Hematopoietic multipotent progenitor cell treated with erythropoietin and hydrocortisone succinate and interleukin-3 and kit ligand, for 6 days (in vitro differentiated cells): ENCODE results near the gene HELZ.
"Not testable (repeated sequence)": the region's sequence is repeated elsewhere in the genome, so short reads cannot be mapped to it uniquely, and the experiment has no call there.

Experiments
- DNase-seq: peaks from one replicate; pipeline ENCODE4 v3.0.0-alpha.2; 2015

HELZ gene

DNA sequence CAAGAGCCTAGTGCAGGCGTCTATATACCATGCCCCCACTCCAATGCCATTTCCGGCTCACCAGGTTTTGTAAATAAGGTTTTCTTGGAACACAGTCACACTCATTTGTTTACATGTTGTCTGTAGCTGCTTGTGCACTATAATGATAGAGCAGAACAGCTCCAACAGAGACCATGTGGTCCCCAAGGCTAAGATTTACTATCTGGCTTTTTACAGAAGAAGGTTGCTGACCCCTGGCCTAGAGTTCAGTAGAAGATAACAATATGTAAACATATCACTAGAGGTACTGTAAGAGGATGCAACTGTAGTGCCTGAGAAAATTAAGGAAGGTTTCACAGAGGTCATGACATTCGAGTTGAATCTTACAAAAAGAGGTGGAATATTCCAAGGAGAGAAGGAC, 134.4 kb downstream of the HELZ start:
- DNase-seq: no peak

DNA sequence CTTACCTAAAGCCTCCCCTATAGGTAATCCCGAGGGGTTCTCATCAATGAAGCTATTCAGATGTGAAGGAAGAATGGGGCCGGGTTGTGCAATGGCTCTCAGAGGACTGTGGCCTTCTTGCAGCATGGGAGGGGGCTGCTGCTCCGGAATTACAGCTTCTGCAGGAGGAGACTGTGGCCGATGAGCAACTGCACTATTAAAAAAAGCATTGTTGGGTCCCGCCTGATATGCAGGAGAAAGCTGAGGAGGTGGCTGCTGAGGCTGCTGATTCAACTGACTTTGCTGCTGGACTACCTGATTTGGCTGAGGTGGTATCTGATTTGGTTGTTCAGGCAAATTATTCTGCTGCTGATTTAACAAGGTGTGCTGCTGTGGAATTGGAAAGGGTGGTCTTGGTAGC, 135.9 kb downstream of the HELZ start:
- no peak for DNase-seq

DNA sequence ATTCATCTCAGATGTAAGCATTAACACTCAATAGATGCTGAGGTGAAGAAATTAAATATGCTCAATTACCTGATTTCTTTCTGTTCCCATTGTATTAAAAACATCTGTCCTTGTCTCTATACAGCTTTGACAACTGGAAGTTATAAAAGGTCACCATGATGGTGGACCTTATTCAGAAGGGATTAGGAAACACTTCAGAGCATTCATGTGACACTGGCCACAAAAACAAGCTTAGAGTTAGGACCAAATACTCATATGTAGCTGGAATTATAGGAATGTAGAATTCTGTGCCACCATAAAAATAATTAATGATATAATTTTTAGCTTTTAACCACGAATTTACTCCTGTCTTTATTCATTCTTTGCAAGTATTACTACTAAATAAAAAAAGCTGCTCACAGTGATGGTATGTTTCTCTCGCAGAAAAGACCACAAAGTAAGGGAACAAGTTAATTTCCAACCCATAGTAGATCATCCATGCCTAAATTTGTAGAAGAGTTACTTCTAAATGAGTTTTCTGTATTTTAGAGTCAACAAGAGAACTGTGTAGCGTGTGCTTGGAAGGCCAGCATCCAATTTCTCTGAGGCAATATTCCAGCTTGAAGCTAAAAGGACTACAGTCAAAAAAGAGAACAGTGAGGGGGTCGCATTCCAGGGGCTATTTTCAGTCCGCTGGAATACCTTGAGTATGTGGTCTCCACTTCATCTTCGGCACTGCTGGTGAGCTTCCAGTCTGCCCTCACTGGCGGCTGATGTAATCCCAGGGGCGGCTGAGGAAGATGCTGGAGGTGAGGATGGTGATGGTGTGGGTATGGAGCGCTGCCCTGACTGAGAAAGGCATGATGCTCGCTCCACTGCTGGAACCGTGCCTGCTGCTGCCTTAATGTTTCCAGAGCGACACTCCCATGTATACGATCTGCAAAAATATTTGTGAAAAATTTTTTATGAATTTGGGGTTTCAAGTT, 136.9 kb downstream of the HELZ start:
- no peak for DNase-seq

DNA sequence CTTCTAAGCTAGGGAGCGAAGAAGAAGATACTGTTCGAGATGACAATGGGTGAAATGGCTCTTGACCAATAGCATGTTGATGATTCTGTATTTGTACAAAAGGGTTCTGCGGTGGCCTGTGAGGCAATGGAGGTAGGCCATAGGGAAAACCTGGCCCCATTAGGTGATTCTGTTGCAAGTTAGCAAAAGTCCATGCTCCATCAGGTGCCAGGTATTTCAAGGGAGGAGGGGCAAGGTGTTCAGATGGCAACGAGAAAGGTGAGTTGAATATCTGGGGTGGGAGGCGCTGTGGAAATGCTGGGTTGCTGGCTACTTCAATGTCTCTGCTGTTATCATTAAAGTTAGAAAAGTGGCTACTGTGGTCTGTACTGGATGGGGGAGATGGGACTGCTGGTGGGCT, 137.8 kb downstream of the HELZ start:
- no peak for DNase-seq

DNA sequence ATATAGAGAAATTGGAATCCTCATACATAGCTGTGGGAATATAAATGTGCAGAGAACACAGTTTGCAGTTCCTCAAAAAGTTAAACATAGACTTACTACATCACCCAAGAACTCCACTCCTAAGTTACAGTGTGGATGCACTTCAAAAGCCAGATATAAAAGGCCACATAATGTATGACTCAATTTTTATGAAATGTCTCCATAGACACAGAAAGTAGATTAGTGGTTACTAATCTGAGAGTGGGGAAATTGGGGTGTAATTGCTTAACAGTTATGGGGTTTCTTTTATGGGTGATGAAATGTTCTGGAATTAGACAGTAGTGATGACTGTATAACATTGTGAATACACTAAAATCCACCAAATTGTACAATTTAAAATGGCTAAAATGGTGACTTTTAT, 139.8 kb downstream of the HELZ start:
- peak; percentile 49 for DNase-seq

DNA sequence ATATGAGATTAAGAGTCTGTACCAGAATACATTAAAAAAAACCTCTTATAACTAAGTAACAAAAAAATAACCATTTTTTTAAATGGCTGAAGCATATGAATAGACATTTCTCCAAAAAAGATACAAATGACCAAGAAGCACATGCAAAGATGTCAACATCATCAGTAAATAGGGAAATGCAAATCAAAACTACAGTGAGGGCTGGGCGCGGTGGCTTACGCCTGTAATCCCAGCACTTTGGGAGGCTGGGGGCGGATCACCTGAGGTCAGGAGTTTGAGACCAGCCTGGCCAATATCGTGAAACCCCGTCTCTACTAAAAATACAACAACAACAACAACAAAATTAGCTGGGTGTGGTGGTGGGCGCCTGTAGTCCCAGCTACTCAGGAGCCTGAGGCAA, 140.4 kb downstream of the HELZ start:
- DNase-seq: not testable (repeated sequence)

DNA sequence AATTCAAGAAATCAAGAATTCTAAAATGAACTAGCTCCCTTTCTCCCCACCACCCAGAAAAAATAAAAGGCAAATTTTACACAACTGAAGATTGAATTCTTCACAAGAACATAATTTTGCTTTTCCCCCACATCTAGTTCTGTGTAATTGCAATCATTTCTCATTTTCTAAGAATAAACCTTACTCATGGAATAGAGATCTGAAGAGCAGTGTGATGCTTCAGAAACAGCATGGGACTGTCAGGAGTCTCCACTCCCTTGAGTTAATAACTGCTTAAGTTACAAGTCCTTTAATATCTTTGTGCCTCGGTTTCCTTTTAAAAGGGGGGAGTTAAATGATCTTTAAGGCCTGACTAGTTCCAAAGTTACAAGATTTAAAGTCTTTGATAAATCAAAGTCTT, 147.0 kb downstream of the HELZ start:
- DNase-seq: no peak

DNA sequence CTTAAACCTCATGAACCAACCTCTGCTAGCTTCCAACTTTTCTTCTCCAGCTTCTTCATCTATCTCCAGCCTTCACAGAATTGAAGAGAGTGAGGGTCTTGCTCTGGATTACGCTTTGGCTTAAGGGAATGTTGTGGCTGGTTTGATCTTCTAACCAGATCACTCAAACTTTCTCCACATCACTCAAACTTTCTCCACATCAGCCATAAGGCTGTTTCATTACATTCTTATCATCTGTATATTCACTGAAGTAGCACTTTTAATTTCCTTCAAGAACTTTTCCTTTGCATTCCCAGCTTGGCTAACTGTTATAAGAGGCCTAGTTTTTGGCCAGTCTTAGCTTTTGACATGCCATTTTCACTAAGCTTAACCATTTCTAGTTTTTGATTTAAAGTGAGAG, 148.4 kb downstream of the HELZ start:
- no peak for DNase-seq

DNA sequence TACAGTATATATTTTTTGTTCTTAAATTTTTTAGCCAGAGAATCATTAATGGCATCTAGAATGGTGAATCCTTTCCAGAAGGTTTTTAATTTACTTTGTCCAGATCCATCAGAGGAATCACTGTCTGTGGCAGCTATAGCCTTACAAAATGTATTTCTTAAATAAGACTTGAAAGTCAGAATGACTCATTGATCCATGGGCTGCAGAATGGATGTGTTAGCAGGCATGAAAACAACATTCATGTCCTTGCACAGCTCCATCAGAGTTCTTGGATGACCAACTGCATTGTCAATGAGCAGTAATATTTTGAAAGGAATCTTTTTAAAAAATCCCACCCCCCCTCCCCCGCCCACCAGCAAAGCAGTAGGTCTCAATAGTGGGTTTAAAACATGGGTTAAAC, 149.2 kb downstream of the HELZ start:
- DNase-seq: no peak

DNA sequence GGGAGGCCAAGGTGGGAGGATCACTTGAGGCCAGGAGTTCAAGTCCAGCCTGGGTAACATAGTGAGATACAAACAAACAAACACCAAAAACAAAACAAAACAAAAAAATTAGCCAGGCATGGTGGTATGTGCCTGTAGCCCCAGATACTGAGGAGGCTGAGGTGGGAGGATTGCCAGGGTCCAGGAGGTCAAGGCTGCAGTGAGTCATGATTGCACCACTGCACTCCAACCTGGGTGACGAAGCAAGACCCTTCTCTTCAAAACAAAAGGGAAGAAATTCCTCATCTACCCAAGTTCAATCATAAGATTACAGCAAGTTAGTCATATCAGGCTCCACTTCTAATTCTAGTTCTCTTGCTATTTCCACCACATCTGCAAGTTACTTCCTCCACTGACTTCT, 149.7 kb downstream of the HELZ start:
- not testable (repeated sequence) for DNase-seq

DNA sequence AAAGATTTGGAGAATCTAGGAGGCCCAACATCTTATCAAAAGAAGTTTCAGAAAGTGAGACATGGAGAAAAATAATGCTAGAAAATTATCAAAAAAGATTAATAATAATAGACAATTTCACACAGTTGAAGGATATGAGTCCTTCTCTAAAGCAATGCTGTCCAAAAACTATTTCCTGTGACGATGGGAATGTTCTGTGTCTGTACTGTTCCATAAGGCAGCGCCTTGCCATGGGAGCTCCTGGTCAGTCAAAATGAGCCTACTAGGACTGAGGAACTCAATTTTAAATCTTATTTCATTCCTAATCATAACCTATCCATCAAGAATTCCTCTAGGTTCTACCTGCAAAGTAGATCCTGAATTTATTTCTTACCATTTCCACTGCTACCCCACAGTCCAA, 151.6 kb downstream of the HELZ start:
- no peak for DNase-seq

DNA sequence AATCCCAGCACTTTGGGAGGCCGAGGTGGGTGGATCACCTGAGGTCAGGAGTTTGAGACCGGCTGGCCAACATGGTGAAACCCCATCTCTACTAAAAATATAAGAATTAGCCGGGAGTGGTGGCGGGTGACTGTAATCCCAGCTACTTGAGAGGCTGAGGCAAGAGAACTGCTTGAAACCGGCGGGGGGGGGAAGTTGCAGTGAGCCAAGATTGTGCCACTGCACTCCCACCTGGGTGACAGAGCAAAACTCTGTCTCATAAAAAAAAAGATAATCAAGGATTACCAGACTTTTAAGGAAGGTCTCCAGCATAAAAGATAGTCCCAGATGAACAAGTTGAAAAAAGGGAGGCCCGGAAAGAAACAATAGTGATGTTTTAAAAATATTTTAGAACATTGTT, 152.3 kb downstream of the HELZ start:
- DNase-seq: not testable (repeated sequence)

DNA sequence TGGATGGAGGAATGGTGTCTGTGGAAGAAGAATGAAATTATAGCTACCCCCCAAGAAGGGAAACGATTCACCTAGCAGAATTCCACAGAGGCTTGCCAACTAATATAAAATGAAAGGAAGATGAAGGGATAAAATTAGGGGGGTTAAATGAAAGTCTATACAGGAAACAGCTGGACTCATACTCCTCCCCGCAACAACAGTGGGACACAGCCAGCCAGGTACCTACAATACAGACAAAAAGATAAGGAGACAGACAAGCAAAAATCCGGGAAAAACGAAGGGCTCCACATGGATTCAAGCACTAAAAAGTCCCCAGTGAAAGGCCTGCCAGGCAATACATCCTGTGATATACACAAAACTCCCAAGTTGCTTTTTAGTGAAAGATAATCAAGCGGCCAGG, 152.7 kb downstream of the HELZ start:
- DNase-seq: no peak

DNA sequence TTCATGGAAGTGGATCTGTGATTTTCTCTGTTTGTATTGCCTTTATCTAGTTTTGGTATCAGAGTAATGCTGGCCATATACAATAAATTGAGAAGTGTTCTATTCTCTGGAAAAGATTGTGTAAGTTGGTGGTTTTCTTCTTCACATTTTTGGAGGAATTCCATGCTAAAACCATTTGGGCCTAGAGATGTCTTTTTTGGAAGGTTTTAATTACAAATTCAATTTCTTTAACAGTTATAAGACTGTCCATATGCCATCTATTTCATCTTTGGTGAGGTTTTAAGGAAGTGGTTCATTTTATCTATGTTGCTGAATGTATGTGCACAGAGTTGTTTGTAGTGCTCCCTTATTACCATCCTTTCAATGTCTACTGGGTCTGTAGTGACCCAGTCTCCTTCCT, 154.7 kb downstream of the HELZ start:
- DNase-seq: peak; percentile 17

DNA sequence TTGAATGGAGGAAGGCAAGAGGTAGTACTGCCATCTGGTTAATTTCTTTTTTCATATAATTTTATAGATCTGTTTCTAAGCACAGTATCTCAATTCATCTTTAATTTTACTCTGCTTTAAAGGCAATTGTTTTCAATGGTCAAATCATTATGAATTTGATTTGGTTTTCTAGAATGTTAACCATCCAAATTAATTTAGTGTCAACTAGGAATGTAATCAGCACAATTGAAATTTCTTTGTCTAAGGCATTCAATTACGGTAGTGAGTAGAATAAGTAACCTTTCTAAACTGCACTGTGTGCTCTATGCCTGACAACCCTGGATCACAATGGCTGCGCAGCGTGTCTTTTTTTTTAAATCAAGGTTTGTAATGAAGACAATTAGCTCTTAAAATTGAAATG, 156.4 kb downstream of the HELZ start:
- DNase-seq: no peak

DNA sequence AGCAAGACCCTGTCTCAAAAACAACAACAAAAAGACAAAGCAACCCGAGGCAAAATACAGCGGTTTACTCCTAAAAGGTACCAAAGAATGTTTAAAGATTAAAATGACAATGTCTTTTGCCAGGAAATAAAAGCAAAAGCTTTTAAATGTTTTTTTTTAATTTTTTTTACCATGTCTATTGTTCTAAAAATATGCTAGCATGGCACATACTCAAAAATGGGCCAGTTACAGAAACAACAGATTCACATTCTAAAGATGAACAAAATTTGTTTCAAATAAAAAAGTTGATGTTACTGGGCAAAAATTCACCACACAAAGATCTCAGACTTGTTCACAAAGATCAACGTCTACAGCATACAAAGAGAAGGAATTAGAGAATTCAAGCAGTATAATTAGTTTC, 159.6 kb downstream of the HELZ start:
- DNase-seq: no peak

DNA sequence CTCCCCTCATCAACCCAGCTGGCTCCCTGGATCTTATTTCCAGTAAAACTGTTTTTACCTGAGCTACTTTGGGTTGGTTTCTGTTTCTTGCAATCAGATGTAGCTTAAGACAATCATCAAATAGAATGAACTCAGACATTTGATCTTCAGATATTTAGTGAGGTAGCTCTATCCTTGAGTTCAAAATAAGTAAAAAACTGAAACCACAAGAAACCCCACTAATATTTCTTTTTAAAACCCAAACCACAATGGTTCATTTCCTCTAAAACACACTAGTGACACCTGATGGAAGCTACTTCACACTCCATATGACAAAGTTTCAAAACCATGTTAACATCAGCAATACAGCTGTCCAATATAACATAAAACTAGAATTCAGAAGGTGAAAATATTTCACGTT, 162.9 kb downstream of the HELZ start:
- DNase-seq: peak; percentile 18

DNA sequence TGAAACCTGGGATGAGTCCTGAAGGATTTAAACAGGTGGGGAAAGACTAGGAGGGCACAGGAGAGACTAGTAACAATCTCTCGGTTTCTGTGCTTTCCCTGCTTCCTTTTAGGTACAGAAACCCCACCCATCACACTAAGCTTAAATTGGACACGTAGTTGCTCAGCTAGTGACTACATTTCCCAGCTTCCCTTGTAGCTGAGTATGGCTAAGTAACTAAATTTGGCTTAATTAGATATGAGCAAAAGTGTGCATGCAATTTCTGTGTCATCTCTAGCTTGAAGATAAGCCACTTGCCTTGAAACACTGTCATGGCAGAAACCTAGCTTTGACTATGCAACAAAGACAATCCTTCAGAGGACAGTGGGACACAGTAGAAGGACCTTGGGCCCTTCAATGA, 164.2 kb downstream of the HELZ start:
- peak; percentile 12 for DNase-seq

DNA sequence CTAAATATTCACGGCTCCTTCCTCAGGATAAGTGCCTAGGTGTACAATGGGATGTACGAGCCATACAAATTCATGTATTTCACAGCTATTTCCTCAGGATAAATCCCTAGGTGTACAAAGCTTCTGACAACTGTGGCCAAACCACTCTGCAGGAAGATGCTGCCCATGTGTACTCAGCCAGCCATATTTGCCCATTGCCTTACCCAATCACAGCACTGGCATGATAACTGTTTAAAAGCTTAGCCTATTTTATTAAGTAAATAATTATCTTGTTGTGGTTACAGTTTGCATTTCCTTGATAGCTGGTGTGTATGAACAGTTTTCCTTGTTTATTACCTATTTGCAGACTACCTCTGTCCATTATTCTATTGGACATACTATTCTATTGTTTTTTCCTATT, 165.5 kb downstream of the HELZ start:
- no peak for DNase-seq

DNA sequence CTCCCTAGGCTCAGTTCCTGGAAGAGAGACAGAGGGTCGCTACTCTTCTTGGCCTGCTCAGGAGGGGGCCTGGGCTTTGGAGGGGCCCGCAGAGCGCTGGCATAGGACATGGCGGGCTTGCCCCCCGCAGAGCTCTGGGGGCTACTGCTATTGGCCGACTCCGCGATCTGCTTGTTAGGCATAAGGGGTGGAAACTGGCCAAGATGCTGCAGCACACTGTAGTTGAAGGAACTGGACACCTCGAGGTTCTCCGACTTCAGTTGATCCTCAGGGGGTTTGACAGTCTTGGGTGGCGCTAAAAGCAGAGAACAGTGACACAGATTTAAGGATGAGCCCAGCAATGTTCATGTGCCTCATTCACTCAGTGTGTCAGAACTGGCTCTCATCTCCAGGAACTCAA, 166.7 kb downstream of the HELZ start:
- DNase-seq: no peak

DNA sequence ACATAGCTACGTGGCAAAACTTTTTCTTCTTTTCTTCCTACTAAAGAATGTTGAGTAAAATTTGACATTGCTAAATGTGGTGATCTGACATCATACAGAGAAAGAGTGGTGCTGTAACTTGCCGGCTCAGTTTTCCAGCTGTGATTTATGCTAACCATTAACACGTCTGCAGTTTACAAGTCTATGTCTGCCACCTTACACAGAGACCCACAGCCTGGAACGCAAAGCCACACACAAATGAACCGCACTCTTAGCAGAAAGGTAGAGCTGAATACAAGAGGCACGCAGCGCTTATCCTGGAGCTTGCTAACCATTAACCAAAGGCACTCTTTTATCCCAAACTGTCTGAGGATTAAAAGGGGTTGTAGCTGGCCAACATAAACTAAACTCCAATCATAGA, 168.7 kb downstream of the HELZ start:
- DNase-seq: no peak

DNA sequence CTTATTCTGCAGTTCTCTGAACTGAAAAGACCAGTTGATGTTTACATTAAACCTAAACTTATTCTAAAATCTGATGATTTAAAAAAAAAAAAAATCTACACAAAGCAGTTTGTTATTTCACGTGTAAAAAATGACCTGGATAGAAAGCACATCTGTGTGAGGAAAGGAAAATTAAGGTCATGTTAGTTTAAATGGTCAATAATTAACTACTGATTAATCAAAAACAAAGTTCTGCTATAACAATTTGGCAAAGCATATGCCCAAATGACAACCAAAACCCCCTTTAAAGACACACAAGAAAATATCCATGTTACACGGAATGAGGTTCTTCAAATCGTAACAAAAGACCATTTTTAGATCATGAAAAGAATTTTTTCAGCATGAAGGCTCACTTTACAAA, 170.2 kb downstream of the HELZ start:
- no peak for DNase-seq

DNA sequence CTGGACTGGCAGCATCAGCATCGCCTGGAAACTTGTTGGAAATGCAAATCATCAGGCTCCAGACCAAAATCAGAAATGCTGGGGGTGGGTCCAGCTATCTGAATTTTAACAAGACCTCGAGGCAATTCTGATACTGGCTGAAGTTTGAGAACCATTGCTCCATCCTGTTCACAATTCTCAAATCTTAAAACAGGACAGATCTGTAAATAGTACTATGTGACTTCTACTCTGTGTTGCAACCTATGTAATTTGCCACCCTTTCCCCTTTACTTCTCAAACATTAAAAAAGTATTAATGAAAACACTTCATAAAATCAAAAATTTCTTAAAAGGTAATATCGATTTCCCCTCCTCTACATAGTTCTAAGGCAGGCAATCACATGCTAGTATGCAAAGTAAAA, 172.1 kb downstream of the HELZ start:
- DNase-seq: no peak

DNA sequence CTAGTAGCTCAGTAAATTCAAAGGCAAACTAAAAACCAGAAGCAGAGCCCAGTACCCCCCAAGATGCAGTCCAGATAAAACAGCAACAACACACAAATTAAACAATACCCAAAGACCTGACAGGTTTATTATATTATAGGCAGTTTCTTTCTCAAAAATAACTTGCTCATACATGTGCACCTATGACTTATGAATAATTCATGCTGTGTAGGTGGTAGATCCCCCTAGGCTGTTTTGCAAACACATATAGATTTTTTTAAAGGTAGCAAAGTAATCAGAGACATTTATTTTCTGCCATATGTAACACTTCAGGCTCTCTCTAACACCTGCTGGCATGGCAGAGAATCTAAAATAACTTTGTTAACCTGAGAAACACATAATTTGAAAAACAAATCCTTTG, 173.4 kb downstream of the HELZ start:
- no peak for DNase-seq

DNA sequence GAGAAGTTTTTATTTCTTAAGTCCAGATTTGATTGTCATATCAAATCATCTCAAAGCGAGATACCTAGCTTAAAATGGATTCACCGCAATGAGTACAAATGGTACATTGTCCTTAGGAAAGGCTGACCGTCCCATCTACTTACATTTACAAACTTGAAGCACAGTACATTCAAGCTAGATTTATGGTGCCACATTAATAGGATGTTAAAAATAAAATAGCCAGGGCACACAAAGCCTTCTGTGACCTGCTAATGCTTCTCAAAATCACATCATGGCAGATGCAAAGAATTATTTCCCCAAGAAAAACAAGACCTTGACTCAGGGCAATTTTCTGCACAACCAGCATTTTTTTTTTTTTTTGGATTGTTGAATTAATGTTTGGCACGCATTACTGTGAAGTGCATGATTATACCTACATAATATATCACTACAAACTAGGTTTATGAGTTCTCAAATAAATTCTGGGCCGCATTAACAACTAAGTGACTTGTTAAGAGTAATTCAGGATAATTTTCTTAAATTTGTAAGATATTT, 175.3 kb downstream of the HELZ start:
- DNase-seq: no peak
